CD4-positive, alpha-beta T cell treated with Interleukin-10 for 1 hour (primary cell): ENCODE measurements around the gene CD81.

Source experiments
- DNase-seq: peaks from one replicate; pipeline ENCODE4 v3.0.0-alpha.2; 2020

Gene CD81

DNA sequence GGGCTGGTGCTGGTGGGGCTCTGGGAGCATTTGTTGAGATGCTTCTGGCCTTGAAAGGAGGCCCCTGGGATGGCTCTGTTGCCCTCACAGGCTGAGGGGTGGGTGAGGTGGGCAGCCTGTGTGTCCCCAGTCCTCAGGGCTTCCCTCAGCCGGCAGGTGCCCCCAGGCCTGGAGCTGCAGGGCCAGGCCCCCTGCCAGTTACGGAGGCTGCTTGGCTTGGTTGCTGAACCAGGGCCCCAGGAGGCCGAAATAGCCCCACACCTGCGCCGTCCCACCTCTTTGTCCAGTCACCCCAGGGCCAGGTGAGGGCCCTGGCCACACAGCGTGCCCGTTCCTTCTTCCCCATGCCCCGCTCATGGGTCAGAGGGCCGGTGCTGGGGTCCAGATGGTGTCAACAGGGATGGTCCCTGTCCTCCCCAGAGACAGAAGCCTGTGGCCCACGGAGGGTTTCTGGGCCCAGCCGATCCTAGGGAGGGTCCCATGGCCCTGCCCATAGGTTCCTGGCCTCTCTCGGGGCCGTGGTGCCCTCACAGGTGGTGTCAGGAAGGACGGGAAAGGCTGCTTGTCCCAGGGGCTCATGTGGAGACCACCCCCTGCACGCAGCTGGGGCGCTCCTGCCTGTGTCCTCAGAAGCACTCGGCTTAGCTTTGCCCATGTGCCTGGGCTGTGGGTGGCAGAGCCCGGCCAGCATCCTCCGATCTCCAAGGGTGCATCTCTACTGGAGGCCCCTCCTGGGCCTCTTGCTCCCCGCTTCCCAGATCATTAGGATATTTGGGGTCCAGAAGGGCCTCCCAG, 14.3 kb downstream of the CD81 start:
- no peak for DNase-seq

DNA sequence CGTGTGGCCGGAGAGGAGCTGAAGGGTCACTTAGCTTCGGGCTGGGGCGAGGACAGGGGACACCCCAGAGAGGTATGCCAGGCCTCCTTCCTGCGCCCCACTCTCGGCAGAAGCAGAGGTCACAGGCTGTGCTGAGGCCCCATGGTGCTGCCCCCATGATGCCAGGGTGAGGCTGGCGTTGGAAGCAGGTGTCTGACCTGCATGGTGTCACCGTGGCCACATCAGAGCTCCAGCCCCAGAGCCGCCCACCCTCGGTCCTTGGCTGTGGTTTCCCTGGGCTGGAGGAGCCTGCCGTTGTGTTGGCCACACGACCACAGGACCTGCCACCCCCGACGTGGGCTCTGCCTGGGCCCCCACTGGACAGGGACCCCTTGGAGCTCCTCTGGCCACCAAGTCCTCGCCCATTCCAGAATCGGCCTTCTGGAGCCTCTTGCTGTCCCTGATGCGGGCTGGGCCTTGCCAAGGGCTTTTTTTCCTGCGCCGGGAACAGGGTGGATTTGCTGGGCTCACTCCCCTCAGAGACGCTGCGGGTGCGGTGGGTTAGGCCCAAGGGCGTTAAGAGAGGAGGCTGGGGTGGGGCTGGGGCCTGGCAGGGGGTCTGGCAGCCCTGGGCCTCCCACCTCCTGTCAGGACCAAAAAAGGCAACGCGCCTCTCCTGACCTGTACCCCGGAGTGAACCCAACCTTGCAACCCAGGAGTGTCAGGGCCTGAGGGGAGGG, 15.3 kb downstream of the CD81 start:
- no peak for DNase-seq

DNA sequence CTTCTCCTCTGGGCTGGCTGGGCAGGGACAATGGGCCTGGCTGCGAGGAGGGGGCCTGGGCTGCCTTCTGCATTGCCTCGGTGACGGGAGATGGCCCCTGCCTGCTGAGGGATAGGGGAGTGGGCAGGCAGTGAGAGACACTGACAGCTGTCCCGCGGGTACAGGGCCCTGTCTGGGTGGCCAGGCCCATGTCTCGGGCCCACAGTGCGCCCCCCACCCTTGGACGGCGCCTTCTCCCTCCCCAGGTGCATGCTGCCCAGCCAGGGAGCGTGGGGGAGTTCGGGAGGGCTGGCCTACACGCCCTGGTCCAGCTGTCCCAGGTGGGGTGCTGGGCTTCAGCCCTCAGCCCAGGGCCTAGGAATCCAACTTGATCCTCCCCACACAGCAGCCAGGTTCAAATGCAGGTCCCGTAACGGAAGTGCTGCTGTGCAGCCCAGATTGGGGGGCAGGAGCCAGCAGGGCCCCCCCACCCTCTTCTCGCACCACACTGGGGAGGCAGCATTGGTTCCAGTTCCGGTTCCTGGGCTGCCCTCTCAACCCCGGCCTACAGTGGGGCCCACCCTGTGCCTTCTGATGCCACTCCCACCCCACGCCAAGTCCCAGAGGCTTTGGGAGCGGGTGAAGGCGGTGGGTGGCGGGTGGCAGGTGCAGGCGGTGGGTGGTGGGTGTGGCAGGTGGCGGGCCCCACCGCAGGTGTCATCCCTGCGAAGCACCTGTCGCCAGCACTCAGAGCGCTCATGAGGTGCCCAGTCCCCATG, 16.2 kb downstream of the CD81 start:
- no peak for DNase-seq

- DNase-seq: no peak
These were observed 17.1 kb downstream of the CD81 start for GRCh38 chr11:2393941-2394817.

DNA sequence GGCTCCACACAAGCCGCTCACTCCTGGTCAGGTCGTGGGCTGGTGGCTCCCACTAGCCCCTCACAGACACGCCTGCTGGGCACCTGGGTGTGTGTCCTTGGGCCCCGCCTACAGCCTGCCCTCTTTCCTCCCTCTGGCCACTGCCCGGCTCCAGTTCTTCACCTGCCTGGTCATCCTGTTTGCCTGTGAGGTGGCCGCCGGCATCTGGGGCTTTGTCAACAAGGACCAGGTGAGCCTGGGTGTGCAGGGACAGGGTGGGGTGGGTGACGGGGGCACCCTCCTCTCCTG, 17.7 kb downstream of the CD81 start:
- no peak for DNase-seq

DNA sequence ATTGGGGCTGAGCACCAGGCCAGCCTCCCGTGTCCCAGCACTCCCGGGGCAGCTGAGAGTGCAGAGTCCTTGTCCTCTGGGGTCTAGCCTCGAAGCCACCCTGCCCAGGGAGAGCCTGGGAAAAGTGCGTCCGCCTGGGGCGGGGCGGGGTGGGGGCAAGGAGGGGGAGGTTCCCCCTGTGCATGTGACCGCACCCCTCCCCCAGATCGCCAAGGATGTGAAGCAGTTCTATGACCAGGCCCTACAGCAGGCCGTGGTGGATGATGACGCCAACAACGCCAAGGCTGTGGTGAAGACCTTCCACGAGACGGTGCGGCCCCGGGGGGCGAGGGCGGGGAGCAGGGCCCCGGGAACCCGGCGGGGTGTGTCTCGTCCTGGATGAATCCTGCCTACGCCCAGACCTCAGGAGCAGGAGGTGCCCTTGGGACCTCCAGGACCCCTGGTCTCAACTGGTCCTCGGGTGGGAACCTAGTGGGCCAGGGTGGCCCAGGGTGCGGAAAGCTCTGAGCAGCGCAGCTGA, 18.2 kb downstream of the CD81 start:
- DNase-seq: no peak

DNA sequence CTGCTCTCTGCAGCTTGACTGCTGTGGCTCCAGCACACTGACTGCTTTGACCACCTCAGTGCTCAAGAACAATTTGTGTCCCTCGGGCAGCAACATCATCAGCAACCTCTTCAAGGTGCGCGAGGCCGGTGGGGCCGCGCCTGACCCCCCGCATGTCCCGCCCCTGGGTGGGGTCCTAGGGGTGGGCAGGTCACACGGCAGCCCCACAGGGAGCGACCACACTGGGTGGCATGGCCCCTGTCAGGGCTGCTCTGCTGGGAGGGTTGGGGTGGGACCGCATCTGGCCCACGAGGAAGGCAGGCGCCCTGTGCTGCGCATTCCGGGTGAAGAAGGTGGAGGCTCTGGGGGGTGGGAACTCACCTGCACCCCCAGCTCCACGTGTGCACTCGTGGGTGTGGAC, 18.7 kb downstream of the CD81 start:
- DNase-seq: no peak

GRCh38 chr11:2396471-2396870, 19.4 kb downstream of the CD81 start:
- DNase-seq: no peak

GRCh38 chr11:2397005-2397404, 19.9 kb downstream of the CD81 start:
- no peak for DNase-seq

GRCh38 chr11:2398664-2399355, 21.7 kb downstream of the CD81 start:
- DNase-seq: no peak

DNA sequence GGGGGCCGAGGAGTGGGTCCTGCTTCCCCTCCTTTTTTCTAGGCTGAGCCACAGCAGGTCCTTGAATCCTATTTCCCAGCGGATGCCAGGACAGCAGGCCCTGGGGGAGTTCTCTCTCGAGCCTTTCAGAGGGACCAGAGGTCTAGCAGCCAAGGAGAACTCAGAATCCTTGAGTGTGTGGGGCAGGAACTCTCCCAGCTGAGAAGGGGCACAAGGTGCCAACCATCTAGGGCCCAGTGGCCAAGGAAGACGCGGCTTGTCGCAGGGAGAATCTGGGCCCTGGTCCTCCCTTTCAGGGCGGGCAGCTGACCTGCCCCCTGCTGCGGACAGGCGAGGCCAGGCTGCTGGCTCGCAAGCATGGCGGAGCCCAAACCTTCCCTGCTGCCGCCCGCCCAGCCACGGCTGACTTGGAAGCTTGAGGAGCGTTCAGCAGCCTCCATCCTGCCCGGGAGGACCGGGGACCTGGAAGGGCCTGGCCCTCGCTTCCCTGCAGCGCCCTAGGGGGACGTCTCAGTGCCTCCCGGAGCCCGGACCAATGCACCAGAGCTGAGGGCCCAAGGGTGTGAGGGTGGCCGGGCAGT, 22.5 kb downstream of the CD81 start:
- DNase-seq: no peak

- DNase-seq: peak; percentile 100
These were observed 23.1 kb downstream of the CD81 start, which contains the start of gene TSSC4 for GRCh38 chr11:2400069-2400761. Gene TSSC4 (plus strand): TSS chr11:2400750. CDS start chr11:2402634, 1,884 bp downstream.

- no peak for DNase-seq
These were observed 23.8 kb downstream of the CD81 start for GRCh38 chr11:2400762-2401435.

DNA sequence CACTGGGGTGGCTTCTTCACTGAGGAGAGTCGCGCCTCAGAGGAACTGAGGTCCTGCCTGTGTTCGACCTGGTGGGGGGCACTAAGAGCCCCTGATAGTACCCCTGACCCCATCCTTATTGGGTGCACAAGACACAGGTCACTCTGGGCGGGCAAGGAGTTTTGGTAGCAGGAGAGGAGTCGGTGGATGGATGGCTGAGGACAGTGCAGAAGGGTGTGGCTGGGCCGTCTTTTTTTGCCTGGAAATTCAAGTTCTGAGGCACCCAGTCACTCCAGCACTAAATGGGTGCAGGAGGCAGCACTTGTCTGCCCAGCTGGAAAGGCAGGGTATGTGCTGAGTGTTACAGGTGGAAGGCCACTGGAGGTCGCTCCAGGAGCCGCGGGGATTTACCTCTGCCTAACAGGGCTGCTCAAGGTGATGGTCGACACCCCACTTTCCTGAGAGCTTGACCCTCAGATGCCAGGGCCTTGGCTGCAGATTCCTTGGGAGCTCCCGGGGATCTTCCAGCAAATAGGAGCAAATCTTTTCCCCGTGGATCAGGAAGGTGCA, 24.4 kb downstream of the CD81 start:
- DNase-seq: no peak

- DNase-seq: no peak
These were observed 25.0 kb downstream of the CD81 start for GRCh38 chr11:2402106-2402505.

DNA sequence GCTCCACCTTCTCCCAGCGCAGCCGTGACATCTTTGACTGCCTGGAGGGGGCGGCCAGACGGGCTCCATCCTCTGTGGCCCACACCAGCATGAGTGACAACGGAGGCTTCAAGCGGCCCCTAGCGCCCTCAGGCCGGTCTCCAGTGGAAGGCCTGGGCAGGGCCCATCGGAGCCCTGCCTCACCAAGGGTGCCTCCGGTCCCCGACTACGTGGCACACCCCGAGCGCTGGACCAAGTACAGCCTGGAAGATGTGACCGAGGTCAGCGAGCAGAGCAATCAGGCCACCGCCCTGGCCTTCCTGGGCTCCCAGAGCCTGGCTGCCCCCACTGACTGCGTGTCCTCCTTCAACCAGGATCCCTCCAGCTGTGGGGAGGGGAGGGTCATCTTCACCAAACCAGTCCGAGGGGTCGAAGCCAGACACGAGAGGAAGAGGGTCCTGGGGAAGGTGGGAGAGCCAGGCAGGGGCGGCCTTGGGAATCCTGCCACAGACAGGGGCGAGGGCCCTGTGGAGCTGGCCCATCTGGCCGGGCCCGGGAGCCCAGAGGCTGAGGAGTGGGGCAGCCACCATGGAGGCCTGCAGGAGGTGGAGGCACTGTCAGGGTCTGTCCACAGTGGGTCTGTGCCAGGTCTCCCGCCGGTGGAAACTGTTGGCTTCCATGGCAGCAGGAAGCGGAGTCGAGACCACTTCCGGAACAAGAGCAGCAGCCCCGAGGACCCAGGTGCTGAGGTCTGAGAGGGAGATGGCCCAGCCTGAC, 26.0 kb downstream of the CD81 start:
- no peak for DNase-seq

GRCh38 chr11:2404735-2405196, 27.7 kb downstream of the CD81 start:
- no peak for DNase-seq

- DNase-seq: no peak
These were observed 29.3 kb downstream of the CD81 start for GRCh38 chr11:2406451-2406850.

- DNase-seq: no peak
These were observed 29.8 kb downstream of the CD81 start for GRCh38 chr11:2406878-2407410.
